ENCODE measurements around the gene SIRT6.

DNA sequence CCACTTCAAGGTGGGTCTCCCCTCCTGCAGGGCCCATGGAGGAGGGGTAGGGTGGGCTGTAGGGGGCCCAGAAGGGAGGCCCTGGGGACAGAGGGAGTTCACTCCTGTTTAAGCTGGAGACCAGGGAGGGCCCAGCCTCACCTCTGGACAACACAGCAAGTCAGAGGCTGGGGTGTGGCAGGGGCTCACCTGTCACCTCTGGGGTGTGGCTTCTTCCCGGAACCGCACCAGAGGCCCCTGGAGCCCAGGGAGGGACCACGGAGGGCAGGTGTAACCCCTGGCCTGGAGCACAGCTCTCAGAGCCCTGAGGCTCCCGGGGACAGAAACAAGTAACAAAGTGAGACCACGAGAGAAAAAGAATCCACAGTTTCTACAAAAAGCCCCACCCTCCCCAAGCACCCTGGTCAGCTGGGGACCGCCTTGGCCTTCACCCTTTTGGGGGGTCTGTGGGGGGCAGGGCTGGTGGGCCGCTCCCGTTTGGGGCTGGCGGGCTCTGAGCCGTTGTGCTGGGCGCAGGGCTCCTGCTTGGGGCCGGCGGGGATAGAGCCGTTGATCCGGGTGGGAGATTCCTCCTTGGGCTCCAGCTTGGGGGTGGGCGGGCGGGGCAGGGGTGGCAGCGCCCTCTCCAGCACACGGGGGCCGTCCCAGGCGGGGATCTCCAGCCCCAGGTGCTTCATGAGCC is 8.0 kb downstream of the SIRT6 start:
- TF ChIP-seq CTCF (IDR thresholded peaks at IDR 0.05) = no peak
- no peak for TF ChIP-seq ZBTB43 (CRISPR knock-in tag; IDR thresholded peaks at IDR 0.05)

Data from WTC11 (cell line).